Activated B cell treated with CpG ODN at 0.5 μM for 24 hours (primary cell): ENCODE measurements around the gene FARSB. TPM values are rescaled to one million over a fixed set of nuclear protein-coding genes. Genes with fewer than 3 reads are reported as not detected.

Source experiments
- ATAC-seq: fragments of 200-7000 bp; cut with Tn5 transposase; one replicate; pipeline ENCODE4 v1.10.0; 2021; ENCODE audit warnings: low read depth, mild to moderate bottlenecking, moderate library complexity
- CTCF ChIA-PET: fragments of 350-600 bp; sonication (Branson Sonifier 250); formaldehyde crosslinking; loops from one replicate; lab custom pipeline; 2021; ENCODE audit warnings: antibody characterized with exemption; lab: Charles Lee
- POLR2A ChIA-PET: fragments of 350-600 bp; sonication (Branson Sonifier 250); formaldehyde crosslinking; loops from one replicate; lab custom pipeline; 2021; ENCODE audit warnings: antibody characterized with exemption; lab: Charles Lee
- DNase-seq: peaks from one replicate; pipeline ENCODE4 v3.0.0; 2022
- H3K27ac Mint-ChIP-seq: one replicate; pipeline ENCODE4 v1.8.0; 2020; ENCODE audit warnings: mixed read lengths
- H3K27me3 Mint-ChIP-seq: one replicate; pipeline ENCODE4 v1.8.0; 2021; ENCODE audit warnings: mixed read lengths
- H3K36me3 Mint-ChIP-seq: one replicate; pipeline ENCODE4 v1.8.0; 2021; ENCODE audit warnings: low read depth, mixed read lengths
- H3K4me1 Mint-ChIP-seq: one replicate; pipeline ENCODE4 v1.8.0; 2021; ENCODE audit warnings: mixed read lengths
- H3K4me3 Mint-ChIP-seq: one replicate; pipeline ENCODE4 v1.8.0; 2020; ENCODE audit warnings: mild to moderate bottlenecking, mixed read lengths
- H3K9me3 Mint-ChIP-seq: one replicate; pipeline ENCODE4 v1.8.0; 2020; ENCODE audit warnings: mixed read lengths
- intact Hi-C: fragments of 100-400 bp; cut with micrococcal nuclease; formaldehyde crosslinking; loops from one replicate; pipeline ENCODE4 v1.15.1; 2024
- total RNA-seq: library from RNA; stranded (reverse); gene quantifications from 2 replicates; pipeline ENCODE4 v1.2.3, GENCODE V29; 2022
- TF ChIP-seq, protein P1 (sequence below): fragments of 200-600 bp; IDR thresholded peaks from one replicate; pipeline ENCODE4 v1.8.0; 2022; ENCODE audit warnings: antibody characterized with exemption, mild to moderate bottlenecking

FARSB gene
- total RNA-seq, 1 donor from 2014 or later, result 23.3 TPM

DNA sequence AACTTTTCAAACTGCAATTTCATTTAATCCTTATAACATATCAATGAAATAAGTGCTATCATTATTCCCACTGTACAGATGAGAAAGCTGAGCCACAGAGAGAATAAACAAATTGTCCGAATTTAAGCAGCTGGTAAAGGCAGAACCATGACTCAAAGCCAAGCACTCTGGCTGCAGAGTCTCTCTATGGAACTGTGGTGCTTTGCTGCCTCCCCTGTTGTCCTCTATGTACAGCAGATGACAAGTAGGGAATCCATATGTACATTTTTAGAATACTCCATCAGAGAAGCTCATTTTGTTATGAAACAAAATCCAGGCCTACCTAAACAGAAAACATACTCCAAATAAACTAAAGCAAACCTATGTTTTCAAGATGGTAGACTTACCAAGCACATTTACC is 45.1 kb downstream of the FARSB start:
- H3K4me1 Mint-ChIP-seq, result no peaks in the 10 kb centered on the region
- no peak overlapping the region for H3K27ac Mint-ChIP-seq
- DNase-seq, result no peak
- intact Hi-C loops, result no loop called here
- no peak overlapping the region for H3K4me3 Mint-ChIP-seq
- no peak for ATAC-seq
- TF ChIP-seq, protein P1, sequence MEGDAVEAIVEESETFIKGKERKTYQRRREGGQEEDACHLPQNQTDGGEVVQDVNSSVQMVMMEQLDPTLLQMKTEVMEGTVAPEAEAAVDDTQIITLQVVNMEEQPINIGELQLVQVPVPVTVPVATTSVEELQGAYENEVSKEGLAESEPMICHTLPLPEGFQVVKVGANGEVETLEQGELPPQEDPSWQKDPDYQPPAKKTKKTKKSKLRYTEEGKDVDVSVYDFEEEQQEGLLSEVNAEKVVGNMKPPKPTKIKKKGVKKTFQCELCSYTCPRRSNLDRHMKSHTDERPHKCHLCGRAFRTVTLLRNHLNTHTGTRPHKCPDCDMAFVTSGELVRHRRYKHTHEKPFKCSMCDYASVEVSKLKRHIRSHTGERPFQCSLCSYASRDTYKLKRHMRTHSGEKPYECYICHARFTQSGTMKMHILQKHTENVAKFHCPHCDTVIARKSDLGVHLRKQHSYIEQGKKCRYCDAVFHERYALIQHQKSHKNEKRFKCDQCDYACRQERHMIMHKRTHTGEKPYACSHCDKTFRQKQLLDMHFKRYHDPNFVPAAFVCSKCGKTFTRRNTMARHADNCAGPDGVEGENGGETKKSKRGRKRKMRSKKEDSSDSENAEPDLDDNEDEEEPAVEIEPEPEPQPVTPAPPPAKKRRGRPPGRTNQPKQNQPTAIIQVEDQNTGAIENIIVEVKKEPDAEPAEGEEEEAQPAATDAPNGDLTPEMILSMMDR, result no peak
- H3K36me3 Mint-ChIP-seq, result peaks cover 65% of the 10 kb centered on the region
- no peaks in the 10 kb centered on the region for H3K27me3 Mint-ChIP-seq
- no peaks in the 10 kb centered on the region for H3K9me3 Mint-ChIP-seq
- CTCF ChIA-PET, result interaction anchor here (1.2 to 3.5 kb wide), 2 partner anchors 10 to 292 kb away, joined by 3 to 16 read pairs; no protein-coding TSS in a partner anchor
- POLR2A ChIA-PET, result no interaction called here

DNA sequence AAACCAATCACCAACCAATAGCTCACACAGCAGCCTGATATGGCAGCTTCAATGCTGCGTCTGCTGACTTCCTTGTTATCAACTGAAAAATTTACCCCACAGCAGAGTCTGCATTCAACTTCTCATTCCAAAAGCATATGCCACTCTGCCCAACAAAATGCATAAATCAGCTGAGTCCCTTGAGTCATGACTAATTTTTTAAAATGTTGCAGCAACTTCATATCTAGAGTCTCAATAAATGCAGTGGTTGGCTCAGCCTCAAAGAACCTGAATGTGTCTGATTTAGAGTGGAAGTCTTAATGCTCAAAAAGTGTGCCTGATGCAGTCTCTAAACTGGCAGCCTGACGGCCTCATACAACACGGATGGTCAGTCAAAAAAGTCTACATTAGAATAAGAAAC is 46.5 kb downstream of the FARSB start:
- intact Hi-C loops, result no loop called here
- TF ChIP-seq, protein P1, result no peak
- no peak for DNase-seq
- H3K4me1 Mint-ChIP-seq, result no peaks in the 10 kb centered on the region
- POLR2A ChIA-PET, result no interaction called here
- no peaks in the 10 kb centered on the region for H3K27me3 Mint-ChIP-seq
- no peak overlapping the region for H3K4me3 Mint-ChIP-seq
- H3K9me3 Mint-ChIP-seq, result no peaks in the 10 kb centered on the region
- no peak for ATAC-seq
- H3K36me3 Mint-ChIP-seq, result peaks cover 62% of the 10 kb centered on the region
- no peak overlapping the region for H3K27ac Mint-ChIP-seq
- CTCF ChIA-PET, result no interaction called here

DNA sequence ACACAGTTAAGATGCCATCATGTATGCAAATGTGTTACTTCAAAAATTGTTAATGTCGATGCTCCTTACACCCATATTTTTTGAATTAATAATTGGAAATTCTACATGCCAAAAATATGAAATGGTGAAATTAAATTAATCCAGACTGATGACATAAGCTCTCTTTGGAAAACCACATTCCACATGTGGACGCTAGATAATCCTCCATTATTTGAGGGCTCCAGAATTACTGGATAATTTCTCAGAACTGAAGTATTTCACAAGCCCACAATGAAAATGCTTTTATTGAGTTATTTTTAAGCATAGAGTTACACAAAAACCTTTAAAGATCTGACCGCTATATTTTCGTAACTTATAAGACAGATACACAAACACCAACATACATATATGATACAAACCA is 47.8 kb downstream of the FARSB start:
- H3K4me3 Mint-ChIP-seq, result no peak overlapping the region
- no peaks in the 10 kb centered on the region for H3K27me3 Mint-ChIP-seq
- intact Hi-C loops, result no loop called here
- H3K9me3 Mint-ChIP-seq, result no peaks in the 10 kb centered on the region
- ChIA-PET POLR2A (no interaction called here), CTCF (no interaction called here)
- TF ChIP-seq, protein P1, result no peak
- H3K4me1 Mint-ChIP-seq, result no peaks in the 10 kb centered on the region
- ATAC-seq, result no peak
- H3K36me3 Mint-ChIP-seq, result peaks cover 60% of the 10 kb centered on the region
- DNase-seq, result no peak
- no peak overlapping the region for H3K27ac Mint-ChIP-seq

DNA sequence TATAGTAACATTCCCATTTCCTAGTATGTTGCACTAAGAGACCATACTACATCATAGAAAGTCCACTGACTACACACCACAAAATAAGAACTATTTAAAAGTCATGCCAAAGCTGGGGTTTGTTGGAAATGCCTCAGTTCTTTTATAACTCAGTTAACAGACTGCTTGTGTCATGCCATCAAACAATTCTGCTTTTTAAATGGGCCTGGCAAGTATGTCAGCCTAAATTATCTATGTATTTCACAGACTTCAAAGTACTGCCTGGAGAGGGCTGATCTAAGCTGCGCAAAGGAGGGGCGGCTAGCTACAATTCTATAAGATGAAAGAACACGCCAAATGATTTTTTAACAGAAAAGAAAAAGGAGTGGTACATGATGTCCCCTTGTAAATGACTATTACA is 49.6 kb downstream of the FARSB start:
- Mint-ChIP-seq H3K27me3 (no peaks in the 10 kb centered on the region), H3K27ac (no peak overlapping the region), H3K4me1 (no peaks in the 10 kb centered on the region), H3K36me3 (peaks cover 56% of the 10 kb centered on the region), H3K4me3 (no peak overlapping the region), H3K9me3 (no peaks in the 10 kb centered on the region)
- ATAC-seq (no peak), DNase-seq (no peak)
- POLR2A ChIA-PET, result no interaction called here
- TF ChIP-seq, protein P1, result no peak
- CTCF ChIA-PET, result no interaction called here
- intact Hi-C loops, result no loop called here

DNA sequence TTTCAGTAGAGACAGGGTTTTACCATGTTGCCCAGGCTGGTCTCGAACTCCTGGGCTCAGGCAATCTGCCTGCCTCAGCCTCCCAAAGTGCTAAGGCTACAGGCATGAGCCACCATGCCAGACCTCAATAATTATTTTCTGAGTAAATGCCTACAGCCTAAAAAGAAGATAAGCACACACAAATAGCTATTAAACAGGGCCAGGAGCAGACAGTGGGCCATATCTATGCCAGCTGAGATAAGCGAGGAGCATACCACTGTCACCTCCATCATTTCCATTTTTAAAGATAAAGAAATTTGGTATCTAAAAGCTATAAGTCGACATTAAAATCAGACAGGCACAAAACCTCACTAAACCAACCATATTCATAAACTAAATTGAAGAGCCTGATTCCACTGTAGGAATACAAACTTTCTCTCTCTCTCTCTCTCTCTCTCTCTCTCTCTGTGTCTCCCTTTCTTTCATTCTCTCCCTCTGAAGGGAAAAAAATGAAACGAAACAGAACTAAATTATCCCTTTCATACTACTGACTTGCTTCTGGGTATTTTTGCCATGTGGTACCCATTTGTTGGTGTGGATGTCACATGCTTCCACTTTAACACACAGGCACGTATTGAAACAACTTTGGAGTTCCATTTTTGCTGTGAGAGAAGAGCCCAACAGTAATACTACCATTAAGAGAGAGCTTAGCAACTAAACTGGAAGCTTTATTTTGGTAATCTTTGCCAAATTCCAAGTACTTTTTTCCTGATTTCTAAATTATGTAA is 51.0 kb downstream of the FARSB start:
- intact Hi-C loops, result no loop called here
- POLR2A ChIA-PET, result no interaction called here
- TF ChIP-seq, protein P1, result no peak

More for the DNA sequence above, 51.0 kb downstream of the FARSB start:
- no peak overlapping the region for H3K27ac Mint-ChIP-seq
- DNase-seq (no peak), ATAC-seq (no peak)
- peaks cover 56% of the 10 kb centered on the region for H3K36me3 Mint-ChIP-seq
- H3K4me1 Mint-ChIP-seq, result no peaks in the 10 kb centered on the region
- no peaks in the 10 kb centered on the region for H3K9me3 Mint-ChIP-seq
- no peaks in the 10 kb centered on the region for H3K27me3 Mint-ChIP-seq
- CTCF ChIA-PET, result no interaction called here
- no peak overlapping the region for H3K4me3 Mint-ChIP-seq
